Activated B cell treated with CpG ODN at 0.5 μM for 24 hours (primary cell): ENCODE data around the gene TOE1. TPM values are rescaled to one million over a fixed set of nuclear protein-coding genes. Genes with fewer than 3 reads are reported as not detected.
"Not testable (repeated sequence)": the region's sequence is repeated elsewhere in the genome, so short reads cannot be mapped to it uniquely, and the experiment has no call there.

Source experiments
- ATAC-seq: fragments of 200-7000 bp; cut with Tn5 transposase; one replicate; pipeline ENCODE4 v1.10.0; 2021; ENCODE audit warnings: low read depth, mild to moderate bottlenecking, moderate library complexity
- CTCF ChIA-PET: fragments of 350-600 bp; sonication (Branson Sonifier 250); formaldehyde crosslinking; loops from one replicate; lab custom pipeline; 2021; ENCODE audit warnings: antibody characterized with exemption; lab: Charles Lee
- POLR2A ChIA-PET: fragments of 350-600 bp; sonication (Branson Sonifier 250); formaldehyde crosslinking; loops from one replicate; lab custom pipeline; 2021; ENCODE audit warnings: antibody characterized with exemption; lab: Charles Lee
- DNase-seq: peaks from one replicate; pipeline ENCODE4 v3.0.0; 2022
- H3K27ac Mint-ChIP-seq: one replicate; pipeline ENCODE4 v1.8.0; 2020; ENCODE audit warnings: mixed read lengths
- H3K27me3 Mint-ChIP-seq: one replicate; pipeline ENCODE4 v1.8.0; 2021; ENCODE audit warnings: mixed read lengths
- H3K36me3 Mint-ChIP-seq: one replicate; pipeline ENCODE4 v1.8.0; 2021; ENCODE audit warnings: low read depth, mixed read lengths
- H3K4me1 Mint-ChIP-seq: one replicate; pipeline ENCODE4 v1.8.0; 2021; ENCODE audit warnings: mixed read lengths
- H3K4me3 Mint-ChIP-seq: one replicate; pipeline ENCODE4 v1.8.0; 2020; ENCODE audit warnings: mild to moderate bottlenecking, mixed read lengths
- H3K9me3 Mint-ChIP-seq: one replicate; pipeline ENCODE4 v1.8.0; 2020; ENCODE audit warnings: mixed read lengths
- intact Hi-C: fragments of 100-400 bp; cut with micrococcal nuclease; formaldehyde crosslinking; loops from one replicate; pipeline ENCODE4 v1.15.1; 2024
- total RNA-seq: library from RNA; stranded (reverse); gene quantifications from 2 replicates; pipeline ENCODE4 v1.2.3, GENCODE V29; 2022
- TF ChIP-seq, protein P1 (sequence below): fragments of 200-600 bp; IDR thresholded peaks from one replicate; pipeline ENCODE4 v1.8.0; 2022; ENCODE audit warnings: antibody characterized with exemption, mild to moderate bottlenecking

Gene TOE1
- total RNA-seq, 1 donor from 2014 or later, result 24.6 TPM

DNA sequence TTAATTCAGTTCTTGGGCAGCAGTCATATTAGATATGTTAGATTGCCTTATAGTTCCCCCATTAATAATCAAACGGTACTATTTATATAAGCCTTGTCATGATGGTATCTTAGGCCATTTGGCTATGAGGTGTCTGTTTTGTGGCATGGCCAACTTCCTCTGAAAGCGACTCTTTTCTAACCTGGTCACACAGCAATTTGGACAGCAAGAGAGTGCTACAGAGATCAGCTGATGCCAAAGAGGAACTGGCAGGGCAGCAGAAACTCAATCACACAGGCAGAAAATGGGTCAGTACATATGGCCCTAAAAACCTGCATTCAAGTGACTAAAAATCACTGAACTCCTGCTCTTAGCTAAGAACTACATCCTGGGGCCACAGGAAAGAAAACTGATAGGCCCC, 13.7 kb downstream of the TOE1 start:
- ChIA-PET CTCF (interaction anchor here (13.9 kb wide), 1 partner anchor 139 kb away, joined by 326 read pairs; the partner anchor contains the start of gene TESK2), POLR2A (no interaction called here)

DNA sequence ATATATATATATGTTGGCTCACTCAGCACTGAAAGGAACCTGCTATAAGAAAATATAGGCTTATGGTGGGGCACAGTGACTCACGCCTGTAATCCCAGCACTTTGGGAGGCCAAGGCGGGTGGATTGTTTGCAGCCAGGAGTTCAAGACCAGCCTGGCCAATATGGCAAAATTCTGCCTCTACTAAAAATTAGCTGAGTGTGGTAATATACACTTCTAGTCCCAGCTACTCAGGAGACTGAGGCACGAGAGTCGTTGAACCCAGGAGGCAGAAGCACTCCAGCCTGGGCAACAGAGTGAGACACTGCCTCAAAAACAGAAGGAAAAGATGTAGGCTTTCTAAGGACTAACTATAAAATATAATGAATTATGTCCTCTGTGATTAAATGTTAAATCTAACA, 14.9 kb downstream of the TOE1 start:
- H3K4me3 Mint-ChIP-seq, result no peak overlapping the region
- TF ChIP-seq, protein P1, sequence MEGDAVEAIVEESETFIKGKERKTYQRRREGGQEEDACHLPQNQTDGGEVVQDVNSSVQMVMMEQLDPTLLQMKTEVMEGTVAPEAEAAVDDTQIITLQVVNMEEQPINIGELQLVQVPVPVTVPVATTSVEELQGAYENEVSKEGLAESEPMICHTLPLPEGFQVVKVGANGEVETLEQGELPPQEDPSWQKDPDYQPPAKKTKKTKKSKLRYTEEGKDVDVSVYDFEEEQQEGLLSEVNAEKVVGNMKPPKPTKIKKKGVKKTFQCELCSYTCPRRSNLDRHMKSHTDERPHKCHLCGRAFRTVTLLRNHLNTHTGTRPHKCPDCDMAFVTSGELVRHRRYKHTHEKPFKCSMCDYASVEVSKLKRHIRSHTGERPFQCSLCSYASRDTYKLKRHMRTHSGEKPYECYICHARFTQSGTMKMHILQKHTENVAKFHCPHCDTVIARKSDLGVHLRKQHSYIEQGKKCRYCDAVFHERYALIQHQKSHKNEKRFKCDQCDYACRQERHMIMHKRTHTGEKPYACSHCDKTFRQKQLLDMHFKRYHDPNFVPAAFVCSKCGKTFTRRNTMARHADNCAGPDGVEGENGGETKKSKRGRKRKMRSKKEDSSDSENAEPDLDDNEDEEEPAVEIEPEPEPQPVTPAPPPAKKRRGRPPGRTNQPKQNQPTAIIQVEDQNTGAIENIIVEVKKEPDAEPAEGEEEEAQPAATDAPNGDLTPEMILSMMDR, result no peak
- no peaks in the 10 kb centered on the region for H3K9me3 Mint-ChIP-seq
- POLR2A ChIA-PET, result interaction anchor here (1.2 to 3.6 kb wide), 2 partner anchors 16 to 137 kb away, joined by 5 to 31 read pairs; partner anchors contain the start of gene TESK2
- intact Hi-C loops, result no loop called here
- no peaks in the 10 kb centered on the region for H3K27me3 Mint-ChIP-seq
- ATAC-seq (no peak), DNase-seq (no peak)
- H3K36me3 Mint-ChIP-seq, result peaks cover 17% of the 10 kb centered on the region
- H3K4me1 Mint-ChIP-seq, result peaks cover 1% of the 10 kb centered on the region
- CTCF ChIA-PET, result interaction anchor here (0.6 to 13.9 kb wide), 3 partner anchors 9 to 285 kb away, joined by 3 to 326 read pairs (median 3); partner anchors contain the start of gene TESK2
- no peak overlapping the region for H3K27ac Mint-ChIP-seq

More for the DNA sequence above, 13.7 kb downstream of the TOE1 start:
- H3K36me3 Mint-ChIP-seq, result peaks cover 17% of the 10 kb centered on the region
- TF ChIP-seq, protein P1, result no peak
- DNase-seq (no peak), ATAC-seq (no peak)
- H3K4me3 Mint-ChIP-seq, result no peak overlapping the region
- intact Hi-C loops, result no loop called here
- no peaks in the 10 kb centered on the region for H3K9me3 Mint-ChIP-seq
- no peaks in the 10 kb centered on the region for H3K27me3 Mint-ChIP-seq
- H3K27ac Mint-ChIP-seq, result no peak overlapping the region
- H3K4me1 Mint-ChIP-seq, result no peaks in the 10 kb centered on the region

DNA sequence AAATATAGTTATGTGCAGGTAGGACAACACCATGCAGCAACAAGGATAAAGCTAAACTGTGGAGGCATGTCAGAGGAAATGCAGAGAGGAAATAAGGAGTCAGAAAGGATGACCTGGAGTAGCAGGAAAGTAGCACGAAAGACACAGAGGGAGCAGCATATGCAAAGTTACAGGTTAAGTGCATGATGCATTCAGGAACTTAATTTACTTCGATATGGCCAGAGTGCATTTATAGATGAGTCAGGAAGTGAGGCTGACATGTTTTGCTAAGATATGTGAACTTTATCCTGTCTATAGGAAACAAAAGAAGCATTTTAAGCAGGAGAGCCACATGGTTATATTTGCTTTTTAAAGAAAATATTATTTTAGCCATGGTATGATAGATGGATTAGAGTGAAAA, 15.7 kb downstream of the TOE1 start:
- no peak overlapping the region for H3K27ac Mint-ChIP-seq
- ChIA-PET POLR2A (interaction anchor here (0.6 to 3.6 kb wide), 3 partner anchors 16 to 136 kb away, joined by 5 to 31 read pairs (median 7); partner anchors contain the start of gene TESK2), CTCF (interaction anchor here (0.5 to 13.9 kb wide), 4 partner anchors 10 to 527 kb away, joined by 3 to 326 read pairs (median 3); partner anchors contain the start of gene TESK2)
- no peak overlapping the region for H3K4me3 Mint-ChIP-seq
- intact Hi-C loops, result no loop called here
- no peaks in the 10 kb centered on the region for H3K9me3 Mint-ChIP-seq
- no peaks in the 10 kb centered on the region for H3K27me3 Mint-ChIP-seq
- TF ChIP-seq, protein P1, result no peak
- no peak for ATAC-seq
- peaks cover 17% of the 10 kb centered on the region for H3K36me3 Mint-ChIP-seq
- H3K4me1 Mint-ChIP-seq, result peaks cover 10% of the 10 kb centered on the region
- no peak for DNase-seq

DNA sequence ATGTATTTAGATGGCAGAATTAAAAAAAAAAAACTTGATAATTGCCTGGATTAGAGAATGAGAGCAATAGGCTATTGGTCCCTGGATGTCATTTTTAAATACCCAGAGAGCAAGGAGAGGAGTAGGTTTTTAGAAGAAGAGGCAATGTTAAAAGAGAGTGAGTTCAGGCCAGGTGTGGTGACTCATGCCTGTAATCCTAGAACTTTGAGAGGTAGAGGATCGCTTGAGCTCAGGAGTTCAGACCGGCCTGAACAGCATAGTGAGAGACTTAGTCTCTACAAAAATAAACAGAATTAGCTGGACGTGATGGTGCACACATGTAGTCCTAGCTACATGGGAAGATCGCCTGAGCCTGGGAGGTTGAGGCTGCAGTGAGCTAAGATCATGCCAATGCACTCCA, 16.2 kb downstream of the TOE1 start:
- DNase-seq, result no peak
- ATAC-seq, result no peak
- CTCF ChIA-PET, result interaction anchor here (0.5 to 13.9 kb wide), 5 partner anchors 41 to 526 kb away, joined by 3 to 326 read pairs (median 3); partner anchors contain the start of gene TESK2
- Mint-ChIP-seq H3K27ac (no peak overlapping the region), H3K36me3 (peaks cover 17% of the 10 kb centered on the region), H3K27me3 (no peaks in the 10 kb centered on the region), H3K4me3 (no peak overlapping the region), H3K9me3 (no peaks in the 10 kb centered on the region), H3K4me1 (peaks cover 13% of the 10 kb centered on the region)
- POLR2A ChIA-PET, result interaction anchor here (0.6 to 3.6 kb wide), 4 partner anchors 19 to 136 kb away, joined by 7 to 31 read pairs (median 8); partner anchors contain the start of gene TESK2
- TF ChIP-seq, protein P1, result no peak
- intact Hi-C loops, result no loop called here

DNA sequence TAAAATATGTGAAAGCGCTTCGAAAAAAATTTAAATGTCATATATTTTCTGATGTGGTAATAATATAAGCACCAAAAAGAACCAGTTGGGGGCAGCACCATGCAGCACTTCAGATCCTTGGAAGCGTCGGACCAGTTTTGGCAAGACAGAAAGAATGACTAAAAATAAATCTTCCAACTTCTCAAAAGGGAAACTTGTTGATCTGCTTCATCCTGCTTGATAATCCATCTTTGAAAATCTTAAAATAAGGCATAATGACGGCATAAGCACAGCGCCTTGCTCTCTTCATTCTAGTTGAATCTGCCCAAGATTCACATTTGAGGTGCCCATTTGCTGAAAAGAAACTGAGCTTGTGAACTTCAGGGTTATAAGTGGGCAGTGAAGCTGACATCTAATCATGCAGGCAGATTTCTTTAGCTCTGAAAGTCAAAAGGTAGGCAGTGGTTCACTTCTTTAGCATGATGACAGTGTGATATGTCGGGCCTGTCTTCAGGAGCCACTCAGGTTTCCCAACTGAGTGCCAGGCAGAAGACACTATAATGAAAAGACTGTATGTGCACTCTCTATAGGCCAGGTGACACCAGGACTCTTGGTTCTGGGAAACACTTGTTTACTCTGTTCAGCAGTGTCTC, 20.0 kb downstream of the TOE1 start:
- POLR2A ChIA-PET, result interaction anchor here (1.0 to 3.7 kb wide), 3 partner anchors 34 to 140 kb away, joined by 3 to 40 read pairs (median 9); partner anchors contain the start of genes CCDC163, MMACHC and TESK2
- intact Hi-C loops, result loop anchor here (1.0 to 2.0 kb wide), 5 partner anchors 34 to 346 kb away; no protein-coding TSS in a partner anchor
- Mint-ChIP-seq H3K27ac (peak overlapping the region; percentile 37), H3K9me3 (no peaks in the 10 kb centered on the region), H3K4me1 (peaks cover 19% of the 10 kb centered on the region), H3K36me3 (peaks cover 2% of the 10 kb centered on the region), H3K4me3 (peak overlapping the region; percentile 1), H3K27me3 (no peaks in the 10 kb centered on the region)
- TF ChIP-seq, protein P1, result no peak
- DNase-seq, result no peak
- peak; percentile 73 for ATAC-seq
- CTCF ChIA-PET, result interaction anchor here (0.5 to 13.9 kb wide), 23 partner anchors 9 to 346 kb away, joined by 3 to 326 read pairs (median 4); partner anchors contain the start of genes CCDC163, MMACHC, MUTYH and TESK2

DNA sequence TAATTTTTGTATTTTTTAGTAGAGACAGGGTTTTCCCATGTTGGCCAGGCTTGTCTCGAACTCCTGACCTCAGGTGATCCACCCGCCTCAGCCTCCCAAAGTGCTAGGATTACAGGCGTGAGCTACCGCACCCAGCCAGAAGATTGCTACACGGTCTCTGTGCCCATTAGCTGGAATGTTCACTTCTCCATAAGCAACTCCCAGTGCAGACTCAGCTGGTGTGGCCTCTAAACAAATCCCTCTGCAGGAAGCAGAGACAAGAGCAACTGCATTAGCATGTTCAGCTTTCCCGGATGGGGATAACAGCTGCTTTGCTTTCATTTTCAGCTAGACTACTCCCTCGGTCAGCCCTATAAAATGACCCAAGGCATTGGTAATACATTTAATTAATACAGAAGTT, 21.0 kb downstream of the TOE1 start:
- CTCF ChIA-PET, result interaction anchor here (1.1 to 13.9 kb wide), 9 partner anchors 12 to 347 kb away, joined by 3 to 326 read pairs (median 10); partner anchors contain the start of gene TESK2
- not testable (repeated sequence) for ATAC-seq, H3K9me3 Mint-ChIP-seq, H3K36me3 Mint-ChIP-seq, DNase-seq, H3K4me3 Mint-ChIP-seq, H3K27me3 Mint-ChIP-seq
- Mint-ChIP-seq H3K4me1 (peaks cover 21% of the 10 kb centered on the region), H3K27ac (peak overlapping the region; percentile 37)
- intact Hi-C loops, result loop anchor here (1.0 to 2.0 kb wide), 4 partner anchors 33 to 209 kb away; no protein-coding TSS in a partner anchor
- POLR2A ChIA-PET, result interaction anchor here (1.6 to 3.7 kb wide), 2 partner anchors 33 to 130 kb away, joined by 9 to 40 read pairs; partner anchors contain the start of gene TESK2
